Karpas-422 (cell line): ENCODE data around the gene FPR3. TPM values are rescaled to one million over a fixed set of nuclear protein-coding genes. Genes with fewer than 3 reads are reported as not detected.
A peak's percentile ranks its signal among the peaks of the same experiment; 100 is the strongest.

Experiments
- DNase-seq: peaks from one replicate; pipeline ENCODE4 v3.0.0-alpha.2; 2015
- H2AFZ ChIP-seq: fragments of 200-600 bp; sonication (generic); 2 replicates; pipeline ENCODE4 v1.6.1; 2014; ENCODE audit warnings: antibody characterized with exemption, low read length, mixed read lengths
- H3K27ac ChIP-seq: fragments of 200-600 bp; sonication (generic); 2 replicates; pipeline ENCODE4 v1.5.1; 2014; ENCODE audit warnings: mild to moderate bottlenecking, low read length, moderate library complexity
- H3K27me3 ChIP-seq: fragments of 200-600 bp; sonication (generic); 2 replicates; pipeline ENCODE4 v1.6.1; 2014; ENCODE audit warnings: low read length, mixed read lengths
- H3K36me3 ChIP-seq: fragments of 200-600 bp; sonication (generic); 2 replicates; pipeline ENCODE4 v1.6.1; 2014; ENCODE audit warnings: low read length, mixed read lengths; ENCODE audit not compliant: insufficient read depth
- H3K4me1 ChIP-seq: fragments of 200-600 bp; sonication (generic); 2 replicates; pipeline ENCODE4 v1.6.1; 2014; ENCODE audit warnings: mild to moderate bottlenecking, low read length, mixed read lengths
- H3K4me2 ChIP-seq: fragments of 200-600 bp; sonication (generic); 2 replicates; pipeline ENCODE4 v1.6.1; 2014; ENCODE audit warnings: low read length, low read depth, mild to moderate bottlenecking; ENCODE audit not compliant: poor library complexity, severe bottlenecking
- H3K4me3 ChIP-seq: fragments of 200-600 bp; sonication (generic); 2 replicates; pipeline ENCODE4 v1.5.1; 2014; ENCODE audit warnings: mild to moderate bottlenecking, antibody characterized with exemption, low read length, mixed read lengths
- H3K79me2 ChIP-seq: fragments of 200-600 bp; sonication (generic); 2 replicates; pipeline ENCODE4 v1.6.1; 2014; ENCODE audit warnings: mild to moderate bottlenecking, low read length, mixed read lengths
- H3K9ac ChIP-seq: fragments of 200-600 bp; sonication (generic); 2 replicates; pipeline ENCODE4 v1.6.0; 2014; ENCODE audit warnings: low read length
- H3K9me2 ChIP-seq: fragments of 200-600 bp; sonication (generic), shearing (Covaris generic); replicated peaks from 2 replicates; pipeline ENCODE4 v1.6.0; 2014; ENCODE audit warnings: mild to moderate bottlenecking, low read length, moderate library complexity; ENCODE audit not compliant: insufficient read depth
- H3K9me3 ChIP-seq: fragments of 300-700, 200-600 bp; sonication (generic); 2 replicates; pipeline ENCODE4 v1.6.1; 2014; ENCODE audit warnings: low read length, mixed read lengths
- H4K20me1 ChIP-seq: fragments of 200-600 bp; sonication (generic); 2 replicates; pipeline ENCODE4 v1.6.1; 2014; ENCODE audit warnings: mild to moderate bottlenecking, antibody characterized with exemption, low read length, low read depth; ENCODE audit not compliant: insufficient read depth
- total RNA-seq: library from RNA; depleted of rRNA; stranded (reverse); fragments of >200 nt; shearing (Covaris generic); gene quantifications from 2 replicates; pipeline ENCODE4 v1.2.3, GENCODE V29; 2014; ENCODE audit warnings: low replicate concordance; rRNA removed

FPR3 gene, protein sequence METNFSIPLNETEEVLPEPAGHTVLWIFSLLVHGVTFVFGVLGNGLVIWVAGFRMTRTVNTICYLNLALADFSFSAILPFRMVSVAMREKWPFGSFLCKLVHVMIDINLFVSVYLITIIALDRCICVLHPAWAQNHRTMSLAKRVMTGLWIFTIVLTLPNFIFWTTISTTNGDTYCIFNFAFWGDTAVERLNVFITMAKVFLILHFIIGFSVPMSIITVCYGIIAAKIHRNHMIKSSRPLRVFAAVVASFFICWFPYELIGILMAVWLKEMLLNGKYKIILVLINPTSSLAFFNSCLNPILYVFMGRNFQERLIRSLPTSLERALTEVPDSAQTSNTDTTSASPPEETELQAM
- total RNA-seq = not detected in 2 replicates

DNA sequence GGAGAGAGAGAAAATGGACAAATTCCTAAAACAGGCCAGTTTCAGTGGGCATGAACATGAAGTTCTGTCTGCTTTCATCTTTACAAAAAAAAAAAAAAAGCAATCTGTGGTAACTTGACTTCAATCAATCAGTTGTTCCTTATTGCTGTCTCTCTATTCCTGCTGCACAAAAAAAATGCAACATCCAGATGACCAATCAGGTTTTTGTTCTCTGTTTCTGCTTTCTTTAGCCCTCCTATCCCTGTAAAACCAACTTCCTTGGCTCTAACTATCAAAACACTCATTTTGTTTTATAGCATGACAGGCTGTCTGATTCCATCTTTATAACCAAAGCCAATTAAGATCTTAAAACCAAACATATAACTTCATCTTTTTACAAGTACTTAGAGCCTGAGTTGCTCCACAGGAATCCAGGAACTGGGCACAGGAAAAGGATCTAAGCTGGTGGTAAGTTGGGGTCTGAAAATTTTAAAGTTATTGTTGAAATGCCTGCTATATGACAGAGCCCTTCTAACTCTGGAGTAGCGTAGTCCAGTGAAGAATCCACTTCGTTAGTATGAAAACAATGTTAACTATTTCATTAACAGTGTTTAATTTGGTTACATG is at the start of gene FPR3:
TSS of gene FPR3 (plus strand) at position 273 of the 606 bp plus-strand sequence. CDS start 28,592 bp downstream, outside the sequence.
- no peaks in the 10 kb centered on the region for H3K36me3 ChIP-seq
- no peak within 1 kb of the TSS for H3K27ac ChIP-seq
- no peaks in the 10 kb centered on the region for H3K9me3 ChIP-seq
- H3K27me3 ChIP-seq = peaks cover 4% of the 10 kb centered on the region; the same call in 1 of the 2 replicates
- no peak within 1 kb of the TSS for H3K4me2 ChIP-seq
- DNase-seq = no peak
- H3K4me3 ChIP-seq = no peak within 1 kb of the TSS
- H3K4me1 ChIP-seq = no peaks in the 10 kb centered on the region
- no peaks in the 10 kb centered on the region for H3K79me2 ChIP-seq
- H4K20me1 ChIP-seq = no peaks in the 10 kb centered on the region
- no peaks in the 10 kb centered on the region for H3K9me2 ChIP-seq
- H2AFZ ChIP-seq = no peak within 1 kb of the TSS
- no peak within 1 kb of the TSS for H3K9ac ChIP-seq

DNA sequence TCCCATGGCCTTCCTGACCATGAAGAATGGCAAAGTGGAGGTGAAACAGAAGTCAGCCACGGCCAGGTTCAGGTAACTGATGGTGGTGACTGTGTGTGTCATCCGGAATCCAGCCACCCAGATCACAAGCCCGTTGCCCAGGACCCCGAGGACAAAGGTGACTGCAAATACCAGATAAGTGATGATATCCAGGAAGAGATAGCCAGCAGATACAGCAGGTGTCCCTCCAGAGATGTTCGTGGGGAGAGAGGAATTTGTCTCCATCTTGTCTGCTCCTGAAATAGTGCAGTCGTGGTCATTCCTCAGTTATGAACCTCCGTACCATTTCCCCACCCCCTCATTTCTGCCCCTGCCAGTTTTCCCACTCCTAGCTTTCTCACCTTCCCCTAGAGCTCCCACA is 48.2 kb upstream of the FPR3 start:
- Histone ChIP-seq H3K4me3 (no peak overlapping the region), H3K4me1 (peaks cover 14% of the 10 kb centered on the region), H3K9ac (no peak overlapping the region), H3K79me2 (no peaks in the 10 kb centered on the region), H3K27ac (no peak overlapping the region), H4K20me1 (no peaks in the 10 kb centered on the region), H3K9me3 (no peaks in the 10 kb centered on the region), H3K4me2 (no peak overlapping the region), H3K27me3 (no peaks in the 10 kb centered on the region), H2AFZ (no peak overlapping the region), H3K9me2 (no peaks in the 10 kb centered on the region), H3K36me3 (no peaks in the 10 kb centered on the region)
- no peak for DNase-seq

DNA sequence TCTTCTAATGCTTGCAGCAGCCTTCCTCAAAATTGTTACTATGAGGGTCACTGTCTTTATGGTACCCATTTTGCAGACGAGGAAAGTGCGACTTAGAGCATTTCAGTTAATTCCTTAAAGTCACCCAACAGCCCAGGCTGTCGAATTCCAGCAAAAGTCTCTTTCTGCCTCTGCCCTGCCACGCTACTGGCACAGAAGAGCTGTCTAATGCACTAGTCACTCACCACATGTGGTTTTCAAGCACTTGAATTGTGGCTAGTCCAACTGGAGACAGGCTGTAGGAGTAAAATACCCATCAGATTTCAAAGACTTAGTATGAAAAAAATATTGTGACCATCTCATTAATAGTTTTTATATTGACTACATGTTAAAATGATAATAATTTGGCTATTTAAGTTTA is 45.0 kb upstream of the FPR3 start:
- H3K4me3 ChIP-seq = no peak overlapping the region
- H2AFZ ChIP-seq = no peak overlapping the region
- H3K27ac ChIP-seq = no peak overlapping the region
- no peaks in the 10 kb centered on the region for H3K9me2 ChIP-seq
- H3K36me3 ChIP-seq = no peaks in the 10 kb centered on the region
- no peaks in the 10 kb centered on the region for H3K79me2 ChIP-seq
- no peak for DNase-seq
- no peaks in the 10 kb centered on the region for H4K20me1 ChIP-seq
- no peak overlapping the region for H3K4me2 ChIP-seq
- H3K9me3 ChIP-seq = no peaks in the 10 kb centered on the region
- H3K9ac ChIP-seq = no peak overlapping the region
- no peaks in the 10 kb centered on the region for H3K27me3 ChIP-seq
- peaks cover 27% of the 10 kb centered on the region for H3K4me1 ChIP-seq

DNA sequence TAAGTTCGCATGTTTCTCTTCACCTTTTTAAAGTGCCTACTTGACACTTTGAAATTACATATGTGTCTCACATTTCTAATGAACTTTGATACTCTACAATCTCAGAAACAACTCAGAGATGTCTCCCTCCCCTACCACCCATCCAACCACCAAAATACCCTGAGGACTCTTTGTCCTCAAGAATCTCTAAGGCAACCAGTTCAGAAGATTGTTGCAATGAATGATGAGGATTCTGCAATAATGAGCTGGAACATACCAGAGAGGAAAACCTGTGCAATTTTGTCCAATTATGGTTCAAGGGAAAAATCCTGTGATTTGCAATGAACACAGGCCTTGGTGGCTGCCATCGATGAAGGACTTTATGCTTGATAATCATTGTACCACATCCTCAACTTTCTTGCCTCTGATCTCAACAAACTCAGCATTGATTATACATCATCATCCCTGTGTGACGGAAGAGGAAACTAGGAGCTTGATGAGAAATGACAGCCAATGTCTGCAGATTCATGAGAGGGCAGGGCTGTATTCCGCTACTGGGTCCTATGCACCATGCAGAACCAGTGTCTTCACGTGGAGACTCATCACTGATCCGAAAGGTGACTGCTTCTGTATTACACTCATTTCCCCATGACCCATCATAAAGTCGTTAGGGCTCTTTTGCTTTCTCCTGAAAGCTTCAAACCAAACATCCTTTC is 44.4 kb upstream of the FPR3 start:
- no peaks in the 10 kb centered on the region for H3K79me2 ChIP-seq
- H4K20me1 ChIP-seq = no peaks in the 10 kb centered on the region
- peak overlapping the region; percentile 93 for H3K27ac ChIP-seq
- no peak overlapping the region for H3K9ac ChIP-seq
- H2AFZ ChIP-seq = no peak overlapping the region
- peaks cover 27% of the 10 kb centered on the region for H3K4me1 ChIP-seq
- H3K9me2 ChIP-seq = no peaks in the 10 kb centered on the region
- H3K36me3 ChIP-seq = no peaks in the 10 kb centered on the region
- no peaks in the 10 kb centered on the region for H3K27me3 ChIP-seq
- H3K4me2 ChIP-seq = peak overlapping the region; percentile 74
- no peak for DNase-seq
- H3K4me3 ChIP-seq = no peak overlapping the region
- H3K9me3 ChIP-seq = no peaks in the 10 kb centered on the region

DNA sequence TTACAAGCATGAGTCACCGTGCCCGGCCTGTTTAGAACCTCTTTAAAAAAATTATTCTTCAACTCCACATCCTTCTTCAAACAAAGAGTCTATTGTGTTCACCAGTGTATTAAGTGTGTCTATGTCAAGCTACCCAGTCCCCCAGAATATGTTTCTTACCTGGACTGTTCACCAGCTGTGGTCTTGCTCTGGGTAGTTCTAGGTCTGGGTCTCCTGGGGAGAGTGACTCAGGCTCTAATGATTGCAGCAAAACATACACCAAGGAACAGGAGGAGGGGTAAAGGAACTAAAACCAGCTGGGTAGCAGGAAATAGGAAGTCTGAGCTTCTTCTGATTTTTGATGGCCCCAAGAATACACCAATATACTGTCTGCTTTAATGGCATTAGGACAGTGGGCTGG is 43.3 kb upstream of the FPR3 start, which contains the start of gene FPR1:
TSS of gene FPR1 (minus strand) at position 224 of the 400 bp plus-strand sequence. CDS start 4,884 bp downstream, outside the sequence.
- H3K9me2 ChIP-seq = no peaks in the 10 kb centered on the region
- no peaks in the 10 kb centered on the region for H3K27me3 ChIP-seq
- no peaks in the 10 kb centered on the region for H4K20me1 ChIP-seq
- peak within 1 kb of the TSS; percentile 60 for H3K4me3 ChIP-seq
- H3K9me3 ChIP-seq = no peaks in the 10 kb centered on the region
- H3K27ac ChIP-seq = peak within 1 kb of the TSS; percentile 93
- peaks cover 27% of the 10 kb centered on the region for H3K4me1 ChIP-seq
- H3K4me2 ChIP-seq = peak within 1 kb of the TSS; percentile 74
- H3K36me3 ChIP-seq = no peaks in the 10 kb centered on the region
- no peaks in the 10 kb centered on the region for H3K79me2 ChIP-seq
- peak; percentile 95 for DNase-seq
- peak within 1 kb of the TSS; percentile 82; the same call in 1 of the 2 replicates for H2AFZ ChIP-seq
- peak within 1 kb of the TSS; percentile 71 for H3K9ac ChIP-seq

DNA sequence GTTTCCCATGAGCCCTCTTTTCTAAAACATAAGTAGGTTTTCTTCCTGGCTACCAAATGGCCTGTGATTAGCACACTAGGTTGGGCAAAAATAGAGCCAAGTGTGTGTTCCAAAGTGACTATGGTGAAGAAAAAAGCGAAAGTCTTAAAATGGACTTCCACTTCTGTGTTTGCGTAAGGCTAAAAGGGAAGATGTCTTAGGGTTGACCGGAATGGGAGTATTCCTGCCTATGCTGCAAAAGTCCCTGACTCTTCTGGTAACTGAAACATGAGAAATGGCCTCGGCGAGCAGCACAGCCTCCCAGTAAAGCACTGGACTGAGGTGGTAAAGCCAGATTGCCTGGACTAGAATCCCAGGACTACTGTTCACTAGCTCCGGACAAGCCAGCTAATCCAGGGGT is 40.8 kb upstream of the FPR3 start:
- H3K9me3 ChIP-seq = no peaks in the 10 kb centered on the region
- no peak overlapping the region for H2AFZ ChIP-seq
- H3K36me3 ChIP-seq = no peaks in the 10 kb centered on the region
- H3K9me2 ChIP-seq = no peaks in the 10 kb centered on the region
- H3K4me1 ChIP-seq = peaks cover 27% of the 10 kb centered on the region
- no peaks in the 10 kb centered on the region for H3K27me3 ChIP-seq
- no peak overlapping the region for H3K9ac ChIP-seq
- H3K79me2 ChIP-seq = no peaks in the 10 kb centered on the region
- DNase-seq = no peak
- H3K27ac ChIP-seq = no peak overlapping the region
- H3K4me2 ChIP-seq = no peak overlapping the region
- no peaks in the 10 kb centered on the region for H4K20me1 ChIP-seq
- H3K4me3 ChIP-seq = no peak overlapping the region

DNA sequence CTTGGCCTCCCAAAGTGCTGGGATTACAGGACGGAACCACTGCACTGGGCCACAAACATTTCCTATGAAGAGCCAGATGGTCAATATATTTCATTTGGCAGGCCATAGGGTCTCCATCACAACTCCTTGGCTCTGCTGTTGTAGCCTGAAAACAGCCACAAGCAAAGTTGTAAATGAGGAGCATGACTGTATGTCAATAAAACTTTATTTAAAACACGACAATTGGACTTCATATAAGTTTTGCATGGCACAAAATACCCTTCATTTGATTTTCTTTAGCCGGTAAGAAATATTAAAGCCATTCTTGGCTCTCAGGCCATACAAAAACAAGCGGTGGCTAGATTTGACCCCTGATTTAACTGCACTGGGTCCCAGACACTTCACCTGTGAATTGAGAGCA is 40.2 kb upstream of the FPR3 start:
- Histone ChIP-seq H3K9me2 (no peaks in the 10 kb centered on the region), H3K79me2 (no peaks in the 10 kb centered on the region), H3K4me2 (no peak overlapping the region), H3K9ac (no peak overlapping the region), H3K27me3 (no peaks in the 10 kb centered on the region), H3K36me3 (no peaks in the 10 kb centered on the region), H3K9me3 (no peaks in the 10 kb centered on the region), H3K4me1 (peaks cover 27% of the 10 kb centered on the region), H2AFZ (no peak overlapping the region), H4K20me1 (no peaks in the 10 kb centered on the region), H3K4me3 (no peak overlapping the region), H3K27ac (no peak overlapping the region)
- no peak for DNase-seq

DNA sequence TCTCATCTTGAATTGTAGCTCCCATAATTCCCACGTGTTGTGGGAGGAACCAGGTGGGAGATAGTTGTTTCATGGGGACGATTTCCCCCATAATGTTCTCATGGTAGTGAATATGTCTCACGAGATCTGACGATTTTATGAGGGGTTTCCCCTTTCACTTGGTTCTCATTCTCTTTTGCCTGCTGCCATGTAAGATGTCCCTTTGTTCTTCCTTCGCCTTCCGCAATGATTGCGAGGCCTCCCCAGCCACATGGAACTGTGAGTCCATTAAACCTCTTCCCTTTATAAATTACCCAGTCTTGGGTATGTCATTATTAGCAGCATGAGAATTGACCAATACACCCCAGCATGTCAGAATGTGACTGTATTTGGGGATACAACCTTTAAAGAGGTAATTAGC is 39.4 kb upstream of the FPR3 start:
- H3K27ac ChIP-seq = no peak overlapping the region
- no peaks in the 10 kb centered on the region for H3K9me2 ChIP-seq
- no peaks in the 10 kb centered on the region for H3K9me3 ChIP-seq
- H3K36me3 ChIP-seq = no peaks in the 10 kb centered on the region
- no peaks in the 10 kb centered on the region for H3K27me3 ChIP-seq
- no peak overlapping the region for H3K9ac ChIP-seq
- no peak for DNase-seq
- H2AFZ ChIP-seq = no peak overlapping the region
- H3K4me2 ChIP-seq = no peak overlapping the region
- H3K79me2 ChIP-seq = no peaks in the 10 kb centered on the region
- no peaks in the 10 kb centered on the region for H4K20me1 ChIP-seq
- peaks cover 25% of the 10 kb centered on the region for H3K4me1 ChIP-seq
- H3K4me3 ChIP-seq = no peak overlapping the region
